Smooth muscle cell (in vitro differentiated cells): ENCODE data around the gene TNFRSF8. TPM values are rescaled to one million over a fixed set of nuclear protein-coding genes. Genes with fewer than 3 reads are reported as not detected.
A peak's percentile ranks its signal among the peaks of the same experiment; 100 is the strongest.
"Not testable (repeated sequence)": the region's sequence is repeated elsewhere in the genome, so short reads cannot be mapped to it uniquely, and the experiment has no call there.

Experiments
- DNase-seq: peaks from one replicate; lab custom pipeline; 2025; ENCODE audit not compliant: unreplicated experiment; lab: John Stamatoyannopoulos, UW
- H2AFZ ChIP-seq: fragments of 200-600 bp; sonication (generic); 2 replicates; pipeline ENCODE4 v1.6.0; 2016; ENCODE audit warnings: antibody characterized with exemption, low read depth, mild to moderate bottlenecking
- H3F3A ChIP-seq: fragments of 200-600 bp; sonication (generic); 2 replicates; pipeline ENCODE4 v1.6.0; 2017; ENCODE audit warnings: antibody characterized with exemption, low read depth
- H3K27ac ChIP-seq: fragments of 200-600 bp; sonication (generic); 2 replicates; pipeline ENCODE4 v1.5.1; 2016; ENCODE audit warnings: low read depth, mild to moderate bottlenecking
- H3K27me3 ChIP-seq: fragments of 200-600 bp; sonication (generic); 2 replicates; pipeline ENCODE4 v1.6.1; 2016; ENCODE audit warnings: low read depth, mild to moderate bottlenecking
- H3K36me3 ChIP-seq: fragments of 200-600 bp; sonication (generic); 2 replicates; pipeline ENCODE4 v1.5.1; 2016; ENCODE audit warnings: low read depth
- H3K4me1 ChIP-seq: fragments of 200-600 bp; sonication (generic); 2 replicates; pipeline ENCODE4 v1.5.1; 2016; ENCODE audit warnings: low read depth
- H3K4me2 ChIP-seq: fragments of 200-600 bp; sonication (generic); 2 replicates; pipeline ENCODE4 v1.6.0; 2016; ENCODE audit warnings: mild to moderate bottlenecking
- H3K4me3 ChIP-seq: fragments of 200-600 bp; sonication (generic); 2 replicates; pipeline ENCODE4 v1.5.1; 2016; ENCODE audit warnings: mild to moderate bottlenecking
- H3K79me2 ChIP-seq: fragments of 200-600 bp; sonication (generic); 2 replicates; pipeline ENCODE4 v1.6.0; 2016; ENCODE audit warnings: low read depth, mild to moderate bottlenecking
- H3K9ac ChIP-seq: fragments of 200-600 bp; sonication (generic); 2 replicates; pipeline ENCODE4 v1.6.0; 2016; ENCODE audit warnings: low read depth
- H3K9me3 ChIP-seq: fragments of 200-600 bp; sonication (generic); replicated peaks from 2 replicates; pipeline ENCODE4 v1.5.1; 2016; ENCODE audit warnings: low read depth
- H4K20me1 ChIP-seq: fragments of 200-600 bp; sonication (generic); 2 replicates; pipeline ENCODE4 v1.6.0; 2016; ENCODE audit warnings: low read depth
- WGBS: methylation state at CpG from one replicate; pipeline ENCODE4 v1.1.7; 2016; ENCODE audit warnings: low lambda C conversion rate; 5-methylcytosine and 5-hydroxymethylcytosine counted together
- polyA plus RNA-seq: library from polyadenylated mRNA; unstranded; fragments of >200 nt; fragmentation: Nextera tagmentation; extraction: Ambion mirVana; gene quantifications from 2 replicates; pipeline ENCODE4 v1.2.1, GENCODE V29; 2016
- total RNA-seq: library from RNA; depleted of rRNA; stranded (reverse); fragments of >200 nt; gene quantifications from 2 replicates; pipeline ENCODE4 v1.2.3, GENCODE V29; 2014
- TF ChIP-seq, protein P1 (sequence below): fragments of 200-600 bp; sonication (generic); IDR thresholded peaks from 2 replicates; pipeline ENCODE4 v1.5.1; 2017; ENCODE audit warnings: borderline replicate concordance, mild to moderate bottlenecking, antibody characterized with exemption; ENCODE audit not compliant: insufficient read depth, poor library complexity, severe bottlenecking

The TNFRSF8 gene
- total and polyA plus RNA-seq, 2 experiments from 2014 or later: 0.54 to 1.3 TPM

DNA sequence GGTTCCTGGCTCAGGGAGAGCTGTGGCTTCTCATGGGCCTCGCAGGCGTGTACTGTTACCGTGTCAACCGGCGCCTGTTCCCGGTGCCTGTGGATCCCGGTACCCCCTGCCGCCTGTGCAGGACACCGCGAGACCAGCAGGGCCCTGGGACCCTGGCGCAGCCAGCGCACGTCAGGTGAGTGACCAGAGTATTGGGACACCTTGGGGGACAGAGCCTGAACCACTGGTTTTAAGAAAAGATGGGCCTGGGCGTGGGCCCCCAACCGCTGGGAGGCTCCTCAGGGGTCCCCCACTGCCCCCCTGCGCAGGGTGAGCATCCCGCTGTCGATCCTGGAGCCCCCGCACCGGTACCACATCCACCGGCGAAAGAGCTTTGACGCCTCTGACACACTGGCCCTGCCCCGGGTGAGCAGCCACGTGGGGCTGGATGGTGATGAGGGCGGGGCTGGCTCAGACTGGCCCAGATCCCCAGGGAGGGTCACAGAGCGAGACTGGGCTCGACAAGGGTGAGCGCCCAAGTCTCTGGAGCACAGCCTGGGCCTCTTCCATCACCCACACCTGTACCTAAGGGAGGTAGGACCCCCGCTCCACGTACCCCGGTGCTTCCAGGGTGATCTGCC, 33.3 kb upstream of the TNFRSF8 start:
- H3K9me3 ChIP-seq: no peaks in the 10 kb centered on the region
- no peaks in the 10 kb centered on the region for H3K27me3 ChIP-seq
- 98% methylated on average over 32 of the region's 32 CpGs for WGBS
- H3K36me3 ChIP-seq: no peaks in the 10 kb centered on the region
- H3K4me1 ChIP-seq: no peaks in the 10 kb centered on the region
- no peak overlapping the region for H3K4me3 ChIP-seq
- TF ChIP-seq, protein P1, sequence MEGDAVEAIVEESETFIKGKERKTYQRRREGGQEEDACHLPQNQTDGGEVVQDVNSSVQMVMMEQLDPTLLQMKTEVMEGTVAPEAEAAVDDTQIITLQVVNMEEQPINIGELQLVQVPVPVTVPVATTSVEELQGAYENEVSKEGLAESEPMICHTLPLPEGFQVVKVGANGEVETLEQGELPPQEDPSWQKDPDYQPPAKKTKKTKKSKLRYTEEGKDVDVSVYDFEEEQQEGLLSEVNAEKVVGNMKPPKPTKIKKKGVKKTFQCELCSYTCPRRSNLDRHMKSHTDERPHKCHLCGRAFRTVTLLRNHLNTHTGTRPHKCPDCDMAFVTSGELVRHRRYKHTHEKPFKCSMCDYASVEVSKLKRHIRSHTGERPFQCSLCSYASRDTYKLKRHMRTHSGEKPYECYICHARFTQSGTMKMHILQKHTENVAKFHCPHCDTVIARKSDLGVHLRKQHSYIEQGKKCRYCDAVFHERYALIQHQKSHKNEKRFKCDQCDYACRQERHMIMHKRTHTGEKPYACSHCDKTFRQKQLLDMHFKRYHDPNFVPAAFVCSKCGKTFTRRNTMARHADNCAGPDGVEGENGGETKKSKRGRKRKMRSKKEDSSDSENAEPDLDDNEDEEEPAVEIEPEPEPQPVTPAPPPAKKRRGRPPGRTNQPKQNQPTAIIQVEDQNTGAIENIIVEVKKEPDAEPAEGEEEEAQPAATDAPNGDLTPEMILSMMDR: no peak
- no peak for DNase-seq
- peaks cover 6% of the 10 kb centered on the region for H3F3A ChIP-seq
- no peak overlapping the region for H3K9ac ChIP-seq
- H3K79me2 ChIP-seq: no peaks in the 10 kb centered on the region
- no peak overlapping the region for H2AFZ ChIP-seq
- no peak overlapping the region for H3K27ac ChIP-seq
- H3K4me2 ChIP-seq: no peak overlapping the region
- H4K20me1 ChIP-seq: no peaks in the 10 kb centered on the region

DNA sequence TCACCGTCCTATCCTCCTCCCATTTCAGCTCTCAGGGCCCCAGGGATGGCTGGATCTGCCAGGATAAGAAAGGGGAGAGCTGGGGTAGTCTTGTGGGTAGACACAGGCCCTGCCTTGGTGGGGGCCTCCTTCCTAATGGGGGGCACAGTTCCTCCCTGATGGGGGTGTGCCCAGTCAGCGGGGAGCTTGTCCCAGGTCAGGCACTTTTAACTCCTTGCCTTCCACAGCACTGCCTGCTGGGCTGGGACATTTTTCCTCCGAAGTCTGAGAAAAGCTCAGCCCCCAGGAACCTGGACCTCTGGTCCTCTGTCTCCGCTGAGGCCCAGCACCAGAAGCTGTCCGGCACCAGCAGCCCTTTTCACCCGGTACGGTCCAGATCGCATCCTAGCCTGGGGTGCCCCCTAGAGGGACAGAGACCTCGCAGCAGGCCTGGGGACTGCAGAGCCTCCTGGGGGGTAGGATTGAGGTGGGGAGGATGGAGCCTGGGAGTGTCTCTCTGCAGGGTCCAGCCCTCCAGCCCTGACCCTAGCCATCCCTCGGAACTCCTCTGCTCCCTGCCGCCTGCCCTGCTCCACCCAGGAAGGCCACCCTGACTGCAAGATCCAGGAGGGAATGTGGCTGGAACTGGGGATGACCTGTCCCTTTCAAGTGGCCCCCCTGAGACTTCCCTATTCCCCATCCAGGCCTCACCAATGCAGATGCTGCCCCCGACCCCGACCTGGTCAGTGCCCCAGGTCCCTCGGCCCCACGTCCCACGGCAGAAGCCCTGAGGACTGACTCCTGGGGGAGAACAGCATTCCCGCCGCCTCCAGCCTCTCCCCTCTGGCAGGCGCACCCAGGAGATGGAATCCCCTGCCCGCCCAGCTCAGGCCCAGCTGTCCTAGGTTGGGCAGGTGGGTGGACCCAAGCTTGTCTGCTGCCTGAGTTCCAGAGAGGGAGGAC, 31.8 kb upstream of the TNFRSF8 start:
- Histone ChIP-seq H3K4me3 (no peak overlapping the region), H3K9ac (no peak overlapping the region), H4K20me1 (no peaks in the 10 kb centered on the region), H3K36me3 (no peaks in the 10 kb centered on the region), H3K9me3 (no peaks in the 10 kb centered on the region), H3K4me1 (no peaks in the 10 kb centered on the region), H3K4me2 (no peak overlapping the region), H3K79me2 (no peaks in the 10 kb centered on the region), H2AFZ (no peak overlapping the region), H3F3A (peaks cover 6% of the 10 kb centered on the region), H3K27ac (no peak overlapping the region), H3K27me3 (no peaks in the 10 kb centered on the region)
- TF ChIP-seq, protein P1: peak; percentile 34
- no peak for DNase-seq
- WGBS: 86% methylated on average over 19 of the region's 20 CpGs

DNA sequence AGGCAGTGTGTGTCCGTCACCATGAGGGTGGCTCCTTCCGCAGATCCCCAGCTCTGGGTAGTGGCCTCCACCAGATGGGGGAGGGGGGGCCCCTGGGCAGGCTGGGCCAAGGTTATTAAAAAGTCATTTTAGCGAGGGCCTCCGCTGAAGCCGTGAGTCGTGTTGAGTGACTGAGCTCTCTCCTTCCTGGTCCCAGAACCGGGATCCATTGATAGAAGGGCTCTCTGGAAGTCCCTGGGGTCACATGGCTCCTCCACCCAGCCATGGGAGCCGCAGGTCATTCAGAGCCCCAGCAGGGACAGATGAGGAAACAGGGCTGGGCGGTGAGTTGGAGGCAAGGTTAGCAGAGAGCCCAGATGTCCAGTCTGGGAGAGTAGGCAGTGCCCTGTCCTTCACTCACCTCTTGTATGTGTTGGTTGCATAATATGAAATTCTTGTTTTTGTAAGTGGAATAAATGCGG, 30.9 kb upstream of the TNFRSF8 start:
- H3K9ac ChIP-seq: no peak overlapping the region
- WGBS: 77% methylated on average over 10 of the region's 10 CpGs
- H3K27ac ChIP-seq: no peak overlapping the region
- no peaks in the 10 kb centered on the region for H3K27me3 ChIP-seq
- no peaks in the 10 kb centered on the region for H4K20me1 ChIP-seq
- TF ChIP-seq, protein P1: no peak
- DNase-seq: no peak
- H3K36me3 ChIP-seq: no peaks in the 10 kb centered on the region
- H3K9me3 ChIP-seq: no peaks in the 10 kb centered on the region
- H3K4me1 ChIP-seq: no peaks in the 10 kb centered on the region
- H3F3A ChIP-seq: peaks cover 6% of the 10 kb centered on the region
- no peak overlapping the region for H2AFZ ChIP-seq
- H3K4me2 ChIP-seq: no peak overlapping the region
- no peaks in the 10 kb centered on the region for H3K79me2 ChIP-seq
- H3K4me3 ChIP-seq: no peak overlapping the region

DNA sequence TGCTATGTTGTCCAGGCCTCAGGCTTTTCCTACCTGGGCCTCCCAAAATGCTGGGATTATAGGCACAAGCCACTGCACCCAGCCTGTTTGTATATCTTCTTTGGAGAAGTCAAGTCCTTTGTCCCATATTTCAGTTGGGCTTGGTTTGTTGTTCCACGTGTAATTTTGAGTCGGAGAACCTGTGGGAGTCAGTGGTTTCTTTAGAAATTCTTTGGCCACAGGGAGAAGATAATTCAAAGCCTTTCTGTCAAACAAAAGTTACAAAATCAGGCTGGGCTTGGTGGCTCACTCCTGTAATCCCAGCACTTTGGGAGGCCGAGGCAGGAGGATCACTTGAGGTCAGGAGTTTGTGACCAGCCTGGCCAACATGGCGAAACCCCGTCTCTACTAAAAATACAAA, 29.7 kb upstream of the TNFRSF8 start:
- not testable (repeated sequence) for DNase-seq, H3K9me3 ChIP-seq, H3K79me2 ChIP-seq, H3K9ac ChIP-seq, H3K4me2 ChIP-seq, H3K4me3 ChIP-seq, H3K4me1 ChIP-seq, H3K36me3 ChIP-seq, H2AFZ ChIP-seq, H3F3A ChIP-seq, H4K20me1 ChIP-seq, H3K27me3 ChIP-seq
- H3K27ac ChIP-seq: peak overlapping the region; percentile 33
- WGBS: 43% methylated on average over 5 of the region's 5 CpGs
